Fibroblast of skin of right quadriceps (primary cell): ENCODE results near the gene PIGX.

Experiments
- DNase-seq: peaks from one replicate; pipeline ENCODE4 v3.0.0-alpha.2; 2013

The PIGX gene

DNA sequence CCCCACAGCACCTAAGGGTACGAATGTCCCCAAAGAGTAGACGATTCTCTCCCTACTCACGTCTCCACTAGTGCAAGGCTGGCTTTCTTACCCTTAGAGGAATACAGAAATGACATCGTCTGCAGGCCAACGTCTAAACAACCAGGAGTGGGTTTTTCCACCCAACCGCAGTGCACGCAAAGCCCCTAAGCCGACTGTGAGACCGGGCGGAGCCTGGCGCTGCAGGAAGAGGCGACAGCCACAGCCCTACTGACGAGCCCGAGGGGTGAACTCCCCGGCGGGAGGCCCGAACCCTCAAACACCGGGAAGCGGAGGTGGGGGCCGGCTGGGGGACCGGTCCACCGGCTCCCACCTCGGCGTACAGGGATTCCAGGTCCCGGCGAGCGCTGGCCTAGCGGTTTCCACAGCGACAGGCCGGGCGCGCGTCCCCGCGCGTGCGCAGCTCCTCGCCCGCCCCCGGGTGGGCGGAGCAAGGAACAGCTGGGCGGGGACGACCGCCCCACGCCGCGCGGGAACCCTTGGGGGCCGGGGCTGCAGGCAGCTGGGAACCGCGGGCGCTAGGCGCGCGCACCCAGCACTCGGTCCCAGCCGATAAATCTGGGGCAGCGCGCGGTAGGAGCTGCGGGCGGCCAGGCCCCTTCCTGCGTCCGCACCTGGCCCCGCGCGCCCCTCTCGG lies at the start of gene PIGX, which contains the start of gene CEP19:
Gene PIGX, plus strand, starts transcription at position 540 of the 676 bp plus-strand sequence.
Gene CEP19, minus strand, starts transcription at position 413 of the 676 bp plus-strand sequence. CDS start 3,593 bp downstream, outside the sequence.
- DNase-seq: peak; percentile 82

DNA sequence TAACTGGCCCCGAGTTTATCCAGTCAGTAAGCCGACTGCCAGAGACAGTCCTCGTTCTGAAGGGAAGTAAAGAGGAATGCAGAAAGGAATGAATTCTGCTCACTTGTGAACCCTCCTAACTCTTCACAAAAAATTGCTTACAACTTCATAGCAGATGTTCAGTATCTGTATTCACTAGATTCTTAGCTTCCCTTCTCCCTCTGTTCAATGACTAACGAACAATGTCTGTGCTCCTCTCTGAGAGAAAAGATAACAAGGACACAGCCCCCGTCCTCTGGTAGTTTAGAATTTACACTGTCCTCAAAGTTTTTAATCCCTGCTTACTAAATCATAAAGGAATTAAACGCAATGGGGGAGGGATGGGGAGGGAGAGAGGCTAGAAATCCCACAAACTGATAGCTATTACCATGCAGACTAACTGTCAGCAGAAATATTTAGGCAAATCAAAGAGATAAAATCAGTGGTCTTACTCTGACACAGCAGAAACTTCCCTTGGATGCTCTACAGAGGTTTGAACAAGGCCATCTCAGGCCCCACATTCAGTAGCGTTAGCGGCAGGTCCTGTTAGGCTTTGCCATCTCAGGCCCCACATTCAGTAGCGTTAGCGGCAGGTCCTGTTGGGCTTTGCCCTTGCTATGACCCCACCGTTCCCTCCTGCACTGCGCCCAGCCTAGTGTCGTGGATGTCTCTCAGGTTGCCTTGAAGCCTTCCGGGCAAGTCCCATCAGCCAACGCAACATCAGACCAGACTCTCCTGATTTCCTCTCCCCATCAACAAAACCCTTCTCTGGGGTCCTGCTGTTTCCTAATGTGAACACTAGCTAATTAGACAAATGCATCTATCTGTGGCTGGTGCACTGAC lies 49.2 kb upstream of the PIGX start:
- DNase-seq: peak; percentile 50

- peak; percentile 60 for DNase-seq
Observed at GRCh38 chr3:196666001-196666867, 45.9 kb upstream of the PIGX start.

GRCh38 chr3:196667056-196667825 lies 44.9 kb upstream of the PIGX start:
- no peak for DNase-seq

- no peak for DNase-seq
Observed at GRCh38 chr3:196670339-196670738, 41.8 kb upstream of the PIGX start.

GRCh38 chr3:196673632-196674031 lies 38.5 kb upstream of the PIGX start:
- no peak for DNase-seq

- no peak for DNase-seq
Observed at GRCh38 chr3:196677353-196677752, 34.8 kb upstream of the PIGX start.

GRCh38 chr3:196677931-196678330 lies 34.2 kb upstream of the PIGX start:
- DNase-seq: no peak

DNA sequence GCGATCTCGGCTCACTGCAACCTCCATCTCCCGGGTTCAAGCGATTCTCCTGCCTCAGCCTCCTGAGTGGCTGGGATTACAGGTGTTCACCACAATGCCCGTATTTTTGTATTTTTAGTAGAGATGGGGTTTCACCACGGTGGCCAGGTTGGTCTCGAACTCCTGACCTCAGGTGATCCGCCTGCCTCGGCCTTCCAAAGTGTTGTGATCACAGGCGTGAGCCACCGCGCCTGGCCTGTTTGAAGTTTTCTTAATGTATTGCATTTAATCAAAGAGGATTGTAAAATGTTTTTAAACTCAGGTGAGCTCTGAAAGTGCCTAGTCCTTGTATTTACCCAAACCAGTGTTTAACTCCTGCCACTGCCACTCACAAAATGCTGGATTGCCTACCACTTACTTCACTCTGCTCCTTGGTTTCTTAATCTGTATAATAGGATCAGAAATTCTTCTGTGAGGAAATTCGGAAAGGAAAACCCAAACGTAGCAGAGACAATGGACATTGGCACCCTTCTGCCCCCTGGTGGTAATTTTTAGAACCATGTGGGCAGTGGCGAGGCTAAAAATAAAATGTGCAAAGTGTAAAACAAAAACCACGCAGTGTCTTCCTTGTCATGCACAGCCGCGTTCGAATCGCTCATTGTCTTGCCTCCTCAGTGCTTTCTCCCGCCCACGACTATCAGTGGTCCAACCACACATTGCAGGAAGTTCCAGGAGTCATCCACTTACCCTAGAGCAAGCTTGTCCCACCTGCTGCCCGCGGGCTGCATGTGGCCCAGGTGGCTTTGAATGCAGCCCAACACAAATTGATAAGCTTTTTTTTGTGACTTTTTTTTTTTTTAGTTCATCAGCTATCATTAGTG lies 27.4 kb upstream of the PIGX start:
- peak; percentile 45 for DNase-seq

DNA sequence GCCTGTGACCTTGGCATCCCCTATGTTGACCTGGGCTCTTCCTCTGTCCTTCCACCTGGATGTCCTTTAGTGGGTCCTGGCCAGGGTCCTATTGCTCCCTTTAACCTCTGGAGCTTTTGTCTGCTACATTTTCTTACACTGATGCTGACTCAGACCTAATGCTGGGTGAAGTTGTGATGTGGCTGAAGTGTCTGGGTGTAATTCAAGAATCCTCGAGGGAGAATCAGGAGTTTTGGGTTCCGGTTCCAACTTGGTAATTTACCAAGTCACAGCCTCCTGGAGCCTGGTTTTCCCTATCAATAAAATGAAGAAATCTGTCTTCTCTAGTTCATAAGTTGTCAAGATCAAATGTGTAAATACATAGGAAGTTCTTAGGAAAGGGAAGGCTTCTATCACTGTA lies 25.7 kb upstream of the PIGX start:
- no peak for DNase-seq

- peak; percentile 62 for DNase-seq
Observed at GRCh38 chr3:196688349-196688748, 23.8 kb upstream of the PIGX start.

- DNase-seq: no peak
Observed at GRCh38 chr3:196689941-196690660, 22.1 kb upstream of the PIGX start.

- DNase-seq: no peak
Observed at GRCh38 chr3:196691386-196691785, 20.8 kb upstream of the PIGX start.

DNA sequence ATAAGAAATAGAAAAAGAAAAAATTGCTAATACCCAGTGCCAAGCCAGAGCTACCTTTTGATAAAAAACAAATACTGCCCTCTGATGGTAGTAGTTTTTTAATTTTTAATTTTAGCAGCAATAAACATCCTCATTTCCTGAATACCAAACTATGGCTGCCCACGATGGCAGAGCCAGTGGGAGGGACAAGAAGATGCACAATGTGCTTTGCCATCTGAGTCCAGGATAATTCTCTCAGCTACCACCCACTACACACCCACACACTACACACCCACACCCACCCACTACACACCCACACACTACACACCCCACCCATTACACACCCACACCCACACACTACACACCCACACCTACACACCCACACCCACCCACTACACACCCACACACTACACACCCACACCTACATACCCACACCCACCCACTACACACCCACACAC lies 18.0 kb upstream of the PIGX start:
- no peak for DNase-seq

GRCh38 chr3:196694941-196695848 lies 17.0 kb upstream of the PIGX start:
- DNase-seq: no peak

GRCh38 chr3:196695849-196696226 lies 16.3 kb upstream of the PIGX start:
- DNase-seq: no peak

DNA sequence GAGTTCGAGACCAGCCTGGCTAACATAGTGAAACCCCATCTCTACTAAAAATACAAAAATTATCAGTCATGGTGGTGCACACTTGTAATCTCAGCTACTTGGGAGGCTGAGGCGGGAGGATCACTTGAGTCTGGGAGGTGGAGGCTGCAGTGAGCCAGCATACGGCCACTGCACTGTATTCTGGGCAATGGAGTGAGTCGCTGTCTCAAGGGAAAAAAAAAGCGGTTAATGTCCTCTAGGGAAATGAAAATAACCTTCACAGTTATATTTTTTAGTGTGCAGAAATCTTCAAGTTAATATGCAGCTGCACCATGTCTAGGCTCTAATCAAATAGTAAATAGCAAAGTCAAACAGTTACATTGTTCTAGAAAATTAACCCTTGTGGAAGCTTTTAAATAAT lies 14.9 kb upstream of the PIGX start:
- DNase-seq: no peak

- no peak for DNase-seq
Observed at GRCh38 chr3:196699749-196700148, 12.4 kb upstream of the PIGX start.

DNA sequence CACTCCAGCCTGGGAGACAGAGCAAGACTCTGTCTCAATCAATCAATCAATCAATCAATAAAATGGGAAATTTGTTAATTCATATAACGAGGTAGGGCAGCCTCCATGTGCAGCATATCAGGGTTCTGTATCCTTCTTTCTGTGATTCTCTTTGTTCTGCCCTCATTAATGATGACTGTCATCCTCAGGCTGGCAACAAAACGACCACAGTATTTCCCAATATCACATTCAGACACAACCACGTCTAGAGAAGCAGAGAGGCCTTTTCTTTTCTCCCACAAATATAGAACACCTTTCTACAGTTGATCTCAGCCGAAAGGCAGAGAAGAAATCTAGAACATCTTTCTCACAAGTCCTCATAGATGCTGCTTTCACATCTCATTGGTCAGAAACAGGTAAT lies 11.4 kb upstream of the PIGX start:
- DNase-seq: no peak

- no peak for DNase-seq
Observed at GRCh38 chr3:196706327-196706726, 5.8 kb upstream of the PIGX start.
